Sigmoid colon (tissue), 7 donors: ENCODE data around the gene CYP27B1. TPM values are rescaled to one million over a fixed set of nuclear protein-coding genes. Genes with fewer than 3 reads are reported as not detected.

Experiments
- DNase-seq: peaks from one replicate; pipeline ENCODE4 v3.0.0-alpha.2; 2019
- H3K27ac ChIP-seq, 4 donors: fragments of 200-600 bp; sonication (generic); one replicate each; pipeline ENCODE4 v1.5.1; 2016 to 2019; ENCODE audit warnings: mild to moderate bottlenecking in 1 of 4
- H3K27me3 ChIP-seq, 3 donors: fragments of 200-600 bp; sonication (generic); one replicate each; pipeline ENCODE4 v1.5.1; 2019; ENCODE audit warnings: mild to moderate bottlenecking in 1 of 3
- H3K36me3 ChIP-seq, 4 donors: fragments of 200-600 bp; sonication (generic); one replicate each; pipeline ENCODE4 v1.5.1; 2016 to 2019
- H3K4me1 ChIP-seq, 4 donors: fragments of 200-600 bp; sonication (generic); one replicate each; pipeline ENCODE4 v1.5.1; 2017 to 2019
- H3K4me3 ChIP-seq, 4 donors: fragments of 200-600 bp; sonication (generic); one replicate each; pipeline ENCODE4 v1.5.1; 2017 to 2019; ENCODE audit warnings: mild to moderate bottlenecking in 2 of 4, moderate library complexity in 1 of 4
- H3K9me3 ChIP-seq, 4 donors: fragments of 200-600 bp in 3 of 4; sonication (generic) in 3 of 4; one replicate each; pipeline versions ENCODE4 v1.5.1 to v1.6.1; 2013 to 2019
- CTCF ChIP-seq, 4 experiments: fragments of 450-650 bp in 3 of 4; fragments of 200-600 bp in 1 of 4; IDR thresholded peaks; one replicate each; pipeline ENCODE4 v1.5.1; 2016 to 2019; ENCODE audit warnings: antibody characterized with exemption in 4 of 4, mild to moderate bottlenecking in 3 of 4, moderate library complexity in 2 of 4
- EP300 ChIP-seq, 4 donors: sonication (generic); formaldehyde crosslinking; IDR thresholded peaks; one replicate each; pipeline ENCODE4 v1.6.1; 2017; ENCODE audit warnings: antibody characterized with exemption in 4 of 4
- POLR2A ChIP-seq, 2 donors: fragments of 450-650 bp; IDR thresholded peaks; one replicate each; pipeline ENCODE4 v1.6.1; 2016; ENCODE audit warnings: antibody characterized with exemption in 2 of 2, mild to moderate bottlenecking in 2 of 2, moderate library complexity in 2 of 2
- POLR2AphosphoS5 ChIP-seq, 4 donors: sonication (generic); formaldehyde crosslinking; IDR thresholded peaks; one replicate each; pipeline ENCODE4 v1.6.1; 2017; ENCODE audit warnings: antibody characterized with exemption in 4 of 4
- WGBS, 2 donors: extraction: QIAGEN DNeasy Blood & Tissue Kit; methylation state at CpG; one replicate each; pipeline ENCODE4 v1.1.7; 2013; 5-methylcytosine and 5-hydroxymethylcytosine counted together
- intact Hi-C: fragments of 100-400 bp; cut with DNase I; formaldehyde crosslinking; loops from one replicate; pipeline ENCODE4 v1.15.1; 2023
- polyA plus RNA-seq, 3 donors: library from polyadenylated mRNA; stranded (reverse); fragments of 200-250 nt; gene quantifications; one replicate each; pipeline ENCODE4 v1.2.3, GENCODE V29; 2013
- total RNA-seq, 4 donors: library from RNA; depleted of rRNA; stranded (reverse); fragments of >200 nt; gene quantifications; one replicate each; pipeline ENCODE4 v1.1.0, GENCODE V29; 2016
- donor health status: healthy with polysubstance abuse.
- donor health status: Bipolar disorder and iron deficiency.
- donor health status: healthy.

CYP27B1 gene
- total and polyA plus RNA-seq, 7 donors, result 0.28 to 2.0 (median 1.2) TPM; not detected in 4

- H3K4me3 ChIP-seq, result no peak overlapping the region
- peaks cover 33 to 54% (median 35%) of the 10 kb centered on the region in 3 donors for H3K27me3 ChIP-seq
- no peak for TF ChIP-seq CTCF (IDR thresholded peaks at IDR 0.05)
- no peak for TF ChIP-seq POLR2AphosphoS5 (IDR thresholded peaks at IDR 0.05)
- TF ChIP-seq POLR2A (IDR thresholded peaks at IDR 0.05), result no peak
- TF ChIP-seq EP300 (IDR thresholded peaks at IDR 0.05), result no peak
- H3K9me3 ChIP-seq, result no peaks in the 10 kb centered on the region
- H3K4me1 ChIP-seq, result peaks cover 0 to 49% (median 42%) of the 10 kb centered on the region in 4 donors
- DNase-seq, result no peak
- no peaks in the 10 kb centered on the region for H3K36me3 ChIP-seq
- H3K27ac ChIP-seq, result no peak overlapping the region
- intact Hi-C loops, result no loop called here
- WGBS, 2 donors, result 42 to 71% methylated on average over 5 of the region's 5 CpGs
Measured at GRCh38 chr12:57740656-57741412, 26.0 kb downstream of the CYP27B1 start.

- no peak for TF ChIP-seq CTCF (IDR thresholded peaks at IDR 0.05)
- TF ChIP-seq POLR2AphosphoS5 (IDR thresholded peaks at IDR 0.05), result no peak
- no peak for TF ChIP-seq POLR2A (IDR thresholded peaks at IDR 0.05)
- TF ChIP-seq EP300 (IDR thresholded peaks at IDR 0.05), result no peak
- intact Hi-C loops, result no loop called here
- Histone ChIP-seq H3K4me1 (peaks cover 0 to 45% (median 42%) of the 10 kb centered on the region in 4 donors), H3K27me3 (peaks cover 38 to 62% (median 43%) of the 10 kb centered on the region in 3 donors), H3K27ac (no peak overlapping the region), H3K36me3 (no peaks in the 10 kb centered on the region), H3K4me3 (no peak overlapping the region), H3K9me3 (no peaks in the 10 kb centered on the region)
- 33 to 53% methylated on average over 10 of the region's 10 CpGs for WGBS, 2 donors
- no peak for DNase-seq
Measured at GRCh38 chr12:57739914-57740538, 26.9 kb downstream of the CYP27B1 start.

GRCh38 chr12:57739387-57739786 lies 27.5 kb downstream of the CYP27B1 start:
- Histone ChIP-seq H3K4me1 (peaks cover 0 to 44% (median 42%) of the 10 kb centered on the region in 4 donors), H3K36me3 (no peaks in the 10 kb centered on the region), H3K27ac (no peak overlapping the region), H3K27me3 (peaks cover 42 to 69% (median 44%) of the 10 kb centered on the region in 3 donors), H3K9me3 (no peaks in the 10 kb centered on the region), H3K4me3 (no peak overlapping the region)
- no peak for DNase-seq
- 21 to 59% methylated on average over 7 of the region's 7 CpGs for WGBS, 2 donors
- no peak for TF ChIP-seq POLR2AphosphoS5 (IDR thresholded peaks at IDR 0.05)
- no peak for TF ChIP-seq EP300 (IDR thresholded peaks at IDR 0.05)
- TF ChIP-seq POLR2A (IDR thresholded peaks at IDR 0.05), result no peak
- TF ChIP-seq CTCF (IDR thresholded peaks at IDR 0.05), result no peak
- intact Hi-C loops, result no loop called here

- Histone ChIP-seq H3K4me1 (peaks cover 0 to 39% (median 38%) of the 10 kb centered on the region in 4 donors), H3K9me3 (no peaks in the 10 kb centered on the region), H3K4me3 (peak within 1 kb of the TSS in 3 of 4 donors; percentile 20 to 43 (median 41)), H3K36me3 (no peaks in the 10 kb centered on the region), H3K27me3 (peaks cover 47 to 75% (median 51%) of the 10 kb centered on the region in 3 donors), H3K27ac (peak within 1 kb of the TSS in 1 of 4 donors; percentile 38)
- TF ChIP-seq POLR2A (IDR thresholded peaks at IDR 0.05) (no peak), EP300 (IDR thresholded peaks at IDR 0.05) (no peak), POLR2AphosphoS5 (IDR thresholded peaks at IDR 0.05) (no peak), CTCF (IDR thresholded peaks at IDR 0.05) (no peak)
- 24 to 43% methylated on average over 36 of the region's 36 CpGs for WGBS, 2 donors
- no peak for DNase-seq
- intact Hi-C loops, result no loop called here
Measured at GRCh38 chr12:57738661-57739237, 28.1 kb downstream of the CYP27B1 start, which contains the start of gene AGAP2. AGAP2 (minus strand) TSS chr12:57738742; CDS start chr12:57738246, 496 bp downstream.
